Stomach (tissue), 4 donors: ENCODE measurements around the gene RHOH.

Experiments used
- CTCF ChIP-seq, 7 experiments: fragments of 450-650 bp in 4 of 7; fragments of 200-600 bp in 3 of 7; sonication (generic) in 3 of 7; IDR thresholded peaks; one replicate each; pipeline ENCODE4 v1.5.1; 2016 to 2019; ENCODE audit warnings: antibody characterized with exemption in 7 of 7, control low read depth in 2 of 7, mild to moderate bottlenecking in 1 of 7
- POLR2A ChIP-seq, 4 donors: fragments of 450-650 bp; IDR thresholded peaks; one replicate each; pipeline ENCODE4 v1.6.1; 2016; ENCODE audit warnings: antibody characterized with exemption in 4 of 4, control low read depth in 2 of 4, mild to moderate bottlenecking in 1 of 4, moderate library complexity in 1 of 4

- TF ChIP-seq POLR2A (IDR thresholded peaks at IDR 0.05) (no peak), CTCF (IDR thresholded peaks at IDR 0.05) (no peak)
These were observed 28.7 kb downstream of the RHOH start for GRCh38 chr4:40225497-40225896.
